ENCODE data around the gene SEMA6C.

Gene SEMA6C

DNA sequence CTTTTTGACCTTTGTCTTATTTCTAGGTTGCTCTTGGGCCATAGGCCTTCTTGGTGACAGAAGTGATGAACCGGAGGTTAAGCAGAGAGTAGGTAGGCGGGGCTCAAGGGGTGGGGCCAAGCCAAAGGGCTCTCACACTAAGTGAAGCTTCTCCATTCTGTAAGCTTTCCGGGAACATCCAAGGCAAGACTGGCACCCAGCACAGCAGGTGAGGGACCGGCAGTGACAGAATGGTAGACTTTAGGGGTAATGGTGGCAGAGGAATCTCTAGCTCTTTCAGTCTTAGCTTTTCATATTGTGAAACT lies 10.0 kb upstream of the SEMA6C start, which contains the start of gene TNFAIP8L2:
TNFAIP8L2 (plus strand) TSS at position 135 of the 305 bp plus-strand sequence. CDS start 2,049 bp downstream, outside the sequence.
- H3K4me2 ChIP-seq (ENCODE audit: low read depth, low read length, poor library complexity, severe bottlenecking): peak within 1 kb of the TSS; percentile 80
- H3K9ac ChIP-seq (ENCODE audit: low read depth, low read length, poor library complexity, severe bottlenecking): peak within 1 kb of the TSS; percentile 81
- no peaks in the 10 kb centered on the region for H3K27me3 ChIP-seq (ENCODE audit: insufficient read depth, low read length, poor library complexity, severe bottlenecking)
- H3K36me3 ChIP-seq (ENCODE audit: insufficient read depth, low read length): no peaks in the 10 kb centered on the region
- H4K20me1 ChIP-seq (ENCODE audit: insufficient read depth, low read length, poor library complexity, severe bottlenecking): no peaks in the 10 kb centered on the region
- peak within 1 kb of the TSS; percentile 79 for H2AFZ ChIP-seq (ENCODE audit: low read length)
- H3K9me3 ChIP-seq (ENCODE audit: insufficient read depth, low read depth, low read length): no peaks in the 10 kb centered on the region
- H3F3A ChIP-seq (ENCODE audit: low read depth): no peaks in the 10 kb centered on the region
- peak within 1 kb of the TSS; percentile 76 for H3K4me3 ChIP-seq (ENCODE audit: low read length, poor library complexity, severe bottlenecking)
- no peaks in the 10 kb centered on the region for H3K9me2 ChIP-seq (replicated peaks; ENCODE audit: low read depth, low read length)
- peaks cover 32% of the 10 kb centered on the region for H3K4me1 ChIP-seq (ENCODE audit: insufficient read depth, low read length, poor library complexity, severe bottlenecking)
- TF ChIP-seq, protein P1, sequence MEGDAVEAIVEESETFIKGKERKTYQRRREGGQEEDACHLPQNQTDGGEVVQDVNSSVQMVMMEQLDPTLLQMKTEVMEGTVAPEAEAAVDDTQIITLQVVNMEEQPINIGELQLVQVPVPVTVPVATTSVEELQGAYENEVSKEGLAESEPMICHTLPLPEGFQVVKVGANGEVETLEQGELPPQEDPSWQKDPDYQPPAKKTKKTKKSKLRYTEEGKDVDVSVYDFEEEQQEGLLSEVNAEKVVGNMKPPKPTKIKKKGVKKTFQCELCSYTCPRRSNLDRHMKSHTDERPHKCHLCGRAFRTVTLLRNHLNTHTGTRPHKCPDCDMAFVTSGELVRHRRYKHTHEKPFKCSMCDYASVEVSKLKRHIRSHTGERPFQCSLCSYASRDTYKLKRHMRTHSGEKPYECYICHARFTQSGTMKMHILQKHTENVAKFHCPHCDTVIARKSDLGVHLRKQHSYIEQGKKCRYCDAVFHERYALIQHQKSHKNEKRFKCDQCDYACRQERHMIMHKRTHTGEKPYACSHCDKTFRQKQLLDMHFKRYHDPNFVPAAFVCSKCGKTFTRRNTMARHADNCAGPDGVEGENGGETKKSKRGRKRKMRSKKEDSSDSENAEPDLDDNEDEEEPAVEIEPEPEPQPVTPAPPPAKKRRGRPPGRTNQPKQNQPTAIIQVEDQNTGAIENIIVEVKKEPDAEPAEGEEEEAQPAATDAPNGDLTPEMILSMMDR (conservative IDR thresholded peaks at IDR 0.05; ENCODE audit: low read length): no peak
- no peak for TF ChIP-seq EZH2phosphoT487 (IDR thresholded peaks at IDR 0.05; ENCODE audit: borderline replicate concordance)
- peaks cover 20% of the 10 kb centered on the region; the same call in 1 of the 2 replicates for H3K79me2 ChIP-seq (ENCODE audit: insufficient read depth, low read length)

DNA sequence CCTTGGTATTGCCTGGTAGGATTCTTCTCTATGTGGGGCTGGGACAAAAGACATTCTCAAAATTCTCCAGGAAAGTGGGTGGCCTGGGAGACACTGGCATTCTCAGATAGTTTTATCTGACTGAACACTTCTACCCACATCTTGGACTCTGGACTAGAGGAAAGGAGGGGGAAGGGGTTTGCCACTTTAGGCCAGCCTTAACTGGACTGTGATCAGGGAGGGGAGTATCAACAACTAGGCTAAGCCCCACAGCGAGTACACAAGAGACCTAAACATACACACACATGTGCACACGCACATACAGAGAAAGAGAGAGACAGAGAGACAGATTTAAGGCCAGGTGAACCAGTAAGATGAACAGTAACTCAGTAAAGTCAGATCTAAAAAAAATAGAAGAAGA lies 1.2 kb upstream of the SEMA6C start:
- Histone ChIP-seq H3K79me2 (ENCODE audit: insufficient read depth, low read length) (no peaks in the 10 kb centered on the region), H3K36me3 (ENCODE audit: insufficient read depth, low read length) (no peaks in the 10 kb centered on the region), H3K9ac (ENCODE audit: low read depth, low read length, poor library complexity, severe bottlenecking) (no peak overlapping the region), H3K4me2 (ENCODE audit: low read depth, low read length, poor library complexity, severe bottlenecking) (no peak overlapping the region), H3K27me3 (ENCODE audit: insufficient read depth, low read length, poor library complexity, severe bottlenecking) (peaks cover 15% of the 10 kb centered on the region), H3K4me1 (ENCODE audit: insufficient read depth, low read length, poor library complexity, severe bottlenecking) (peaks cover 7% of the 10 kb centered on the region), H3F3A (ENCODE audit: low read depth) (no peaks in the 10 kb centered on the region), H2AFZ (ENCODE audit: low read length) (no peak overlapping the region), H3K9me3 (ENCODE audit: insufficient read depth, low read depth, low read length) (no peaks in the 10 kb centered on the region), H4K20me1 (ENCODE audit: insufficient read depth, low read length, poor library complexity, severe bottlenecking) (no peaks in the 10 kb centered on the region), H3K4me3 (ENCODE audit: low read length, poor library complexity, severe bottlenecking) (no peak overlapping the region), H3K9me2 (replicated peaks; ENCODE audit: low read depth, low read length) (no peaks in the 10 kb centered on the region)
- TF ChIP-seq, protein P1 (conservative IDR thresholded peaks at IDR 0.05; ENCODE audit: low read length): no peak
- no peak for TF ChIP-seq EZH2phosphoT487 (IDR thresholded peaks at IDR 0.05; ENCODE audit: borderline replicate concordance)

DNA sequence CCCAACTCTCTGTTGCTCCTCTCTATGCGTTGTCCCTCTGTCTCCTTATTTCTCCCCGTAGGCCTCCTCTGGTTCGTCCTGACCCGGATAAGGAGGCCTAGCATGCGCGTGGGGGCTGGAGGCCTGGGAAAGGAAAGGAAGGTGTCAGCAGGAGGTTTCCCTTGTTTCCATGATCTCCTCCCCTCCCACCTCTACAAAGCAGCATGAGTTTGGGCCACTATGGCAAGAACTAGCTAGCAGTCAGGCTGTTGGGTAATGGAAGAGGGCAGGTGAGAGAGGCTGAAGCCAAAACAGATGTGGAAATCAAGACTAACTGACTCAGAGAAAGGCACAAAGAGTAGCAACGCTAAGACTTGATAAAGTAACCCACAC lies 687 bp upstream of the SEMA6C start:
- Histone ChIP-seq H3F3A (ENCODE audit: low read depth) (no peaks in the 10 kb centered on the region), H2AFZ (ENCODE audit: low read length) (peak overlapping the region; percentile 98), H4K20me1 (ENCODE audit: insufficient read depth, low read length, poor library complexity, severe bottlenecking) (no peaks in the 10 kb centered on the region), H3K4me3 (ENCODE audit: low read length, poor library complexity, severe bottlenecking) (peak overlapping the region; percentile 78), H3K9ac (ENCODE audit: low read depth, low read length, poor library complexity, severe bottlenecking) (peak overlapping the region; percentile 52), H3K36me3 (ENCODE audit: insufficient read depth, low read length) (no peaks in the 10 kb centered on the region), H3K4me2 (ENCODE audit: low read depth, low read length, poor library complexity, severe bottlenecking) (peak overlapping the region; percentile 84), H3K9me2 (replicated peaks; ENCODE audit: low read depth, low read length) (no peaks in the 10 kb centered on the region), H3K9me3 (ENCODE audit: insufficient read depth, low read depth, low read length) (no peaks in the 10 kb centered on the region), H3K79me2 (ENCODE audit: insufficient read depth, low read length) (no peaks in the 10 kb centered on the region), H3K27me3 (ENCODE audit: insufficient read depth, low read length, poor library complexity, severe bottlenecking) (peaks cover 15% of the 10 kb centered on the region), H3K4me1 (ENCODE audit: insufficient read depth, low read length, poor library complexity, severe bottlenecking) (peaks cover 7% of the 10 kb centered on the region)
- TF ChIP-seq, protein P1 (conservative IDR thresholded peaks at IDR 0.05; ENCODE audit: low read length): no peak
- no peak for TF ChIP-seq EZH2phosphoT487 (IDR thresholded peaks at IDR 0.05; ENCODE audit: borderline replicate concordance)

Data from Loucy (cell line).